GM21619 (cell line): ENCODE measurements around the gene PPP1R16B.

ENCODE experiments used
- ATAC-seq: cut with Tn5 transposase; IDR thresholded peaks from one replicate; pipeline ENCODE4 v1.9.1; 2021; ENCODE audit not compliant: unreplicated experiment

PPP1R16B gene

GRCh38 chr20:38961530-38962043, 156.1 kb downstream of the PPP1R16B start:
- ATAC-seq = no peak

DNA sequence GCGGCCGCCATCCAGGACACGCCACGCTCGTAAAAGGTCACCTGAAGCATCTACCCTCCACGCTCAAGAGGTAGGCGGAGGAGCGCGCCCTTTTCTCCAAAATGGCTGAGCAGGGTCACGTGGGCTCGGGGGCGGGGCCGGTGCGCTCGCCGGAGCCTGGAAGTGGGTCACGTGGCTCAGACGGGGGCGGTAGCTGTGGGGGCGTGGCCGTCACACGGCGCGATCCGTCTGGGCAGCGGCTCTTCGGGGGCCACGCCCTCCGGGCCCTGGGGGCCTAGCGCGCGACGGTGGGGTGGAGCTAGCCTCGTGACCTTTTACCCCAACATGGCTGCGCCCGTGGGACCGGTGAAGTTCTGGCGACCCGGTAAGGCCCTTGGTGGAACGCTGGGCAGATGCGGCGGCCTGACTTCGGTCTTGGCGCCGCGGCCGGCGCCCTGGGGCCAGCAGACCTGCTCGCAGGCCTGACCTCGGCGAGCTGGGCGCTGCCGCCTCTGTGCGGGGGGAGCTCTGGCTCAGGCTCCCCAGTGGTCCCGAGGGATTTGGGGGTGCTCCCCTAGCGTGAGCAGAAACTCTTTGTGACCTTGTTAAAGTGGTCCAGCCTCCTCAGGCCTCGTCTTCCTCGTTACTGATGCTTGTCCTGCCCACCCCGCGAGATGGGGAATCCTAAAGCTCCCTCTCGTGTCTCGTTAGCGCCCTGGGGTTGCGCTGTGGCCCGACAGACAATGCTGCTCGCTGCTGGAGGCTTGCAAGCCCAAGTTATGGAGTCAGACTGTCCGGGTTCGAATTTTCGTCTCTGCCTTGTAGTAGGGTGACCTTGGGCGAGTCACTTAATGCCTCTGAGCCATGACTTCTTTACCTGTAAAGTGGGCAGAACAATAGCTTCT, 156.8 kb downstream of the PPP1R16B start, which contains the start of gene DHX35:
Gene DHX35 (plus strand): TSS at position 301 of the 884 bp plus-strand sequence. CDS start 24 bp downstream, at position 325.
- peak; percentile 93 for ATAC-seq

- ATAC-seq = no peak
Measured at GRCh38 chr20:38962928-38963401, 157.5 kb downstream of the PPP1R16B start.

GRCh38 chr20:38963745-38964144, 158.2 kb downstream of the PPP1R16B start:
- no peak for ATAC-seq

GRCh38 chr20:38965264-38965663, 159.8 kb downstream of the PPP1R16B start:
- ATAC-seq = no peak

DNA sequence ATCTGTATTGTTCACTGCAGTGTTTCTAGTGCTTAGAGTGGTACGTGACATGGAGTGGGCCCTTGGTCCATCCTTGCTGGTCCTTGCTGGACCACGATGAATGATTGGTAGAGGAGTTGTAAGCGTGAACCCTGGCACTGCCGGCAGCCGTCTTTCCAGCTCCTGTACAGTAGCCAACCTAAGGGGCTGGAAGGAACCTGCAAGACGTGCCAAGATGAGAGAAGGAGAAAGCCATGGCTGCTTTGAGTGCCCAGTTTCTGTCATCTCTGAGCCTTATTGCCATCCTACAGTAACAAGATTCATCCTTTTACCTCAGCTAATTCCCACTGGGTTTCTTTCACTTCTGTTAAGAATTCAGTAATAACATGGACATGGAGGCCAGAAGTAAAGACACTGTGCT, 162.6 kb downstream of the PPP1R16B start:
- no peak for ATAC-seq

DNA sequence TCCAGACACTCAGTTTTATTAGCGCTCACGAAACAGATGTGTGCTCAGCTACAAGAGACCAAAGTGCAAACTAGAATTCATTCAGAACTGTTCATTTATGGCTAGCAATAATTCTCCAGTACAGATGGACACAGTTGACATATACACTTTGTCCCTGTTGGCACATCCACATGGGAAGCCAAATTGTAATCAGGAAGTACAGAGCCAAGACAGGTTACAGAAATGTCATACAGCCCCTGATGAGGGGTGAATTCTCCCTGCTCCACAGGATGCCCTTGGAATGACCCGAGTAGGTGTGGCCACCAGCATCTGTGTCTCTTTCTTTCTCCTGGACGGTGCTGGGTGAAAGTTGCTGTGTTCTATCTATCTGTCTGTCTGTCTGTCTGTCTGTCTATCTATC, 164.2 kb downstream of the PPP1R16B start:
- ATAC-seq = no peak

DNA sequence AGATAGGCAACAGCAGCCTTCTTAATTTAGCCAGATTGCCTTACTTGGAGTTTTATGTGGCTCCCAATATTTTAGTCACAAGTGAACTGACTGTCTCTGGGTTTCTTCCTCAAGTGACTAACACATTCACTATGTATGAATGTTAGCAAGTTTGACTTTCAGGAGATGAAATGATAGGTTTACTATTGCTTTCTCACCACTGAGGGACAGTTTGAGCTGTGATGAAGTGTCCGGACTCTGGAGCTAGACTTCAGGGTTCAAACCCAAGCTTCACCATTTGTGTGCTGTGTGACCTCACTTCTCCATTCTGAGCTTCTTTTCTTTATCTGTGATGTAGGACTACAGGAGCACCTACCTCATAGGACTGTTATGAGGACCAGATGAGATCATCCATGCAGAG, 164.8 kb downstream of the PPP1R16B start:
- no peak for ATAC-seq
